K562 (cell line): ENCODE measurements around the gene IRAK2. TPM values are rescaled to one million over a fixed set of nuclear protein-coding genes. Genes with fewer than 3 reads are reported as not detected.

Experiments used
- BHLHE40 ChIP-seq: IDR thresholded peaks from 2 replicates; pipeline ENCODE4 v1.6.1; 2011; ENCODE audit warnings: low read length, improper control_type of control experiment
- ELK1 ChIP-seq: sonication (generic); formaldehyde crosslinking; IDR thresholded peaks from 2 replicates; pipeline ENCODE4 v1.8.1; 2022; ENCODE audit warnings: missing genetic modification reagents
- FOXP4 ChIP-seq: sonication (generic); formaldehyde crosslinking; IDR thresholded peaks from 2 replicates; pipeline ENCODE4 v1.8.0; 2022; ENCODE audit warnings: mild to moderate bottlenecking, missing genetic modification reagents, borderline replicate concordance
- MEF2D ChIP-seq: conservative IDR thresholded peaks from 2 replicates; pipeline ENCODE4 v1.6.1; 2016; ENCODE audit warnings: low read depth, missing genetic modification characterization, missing compliant biosample characterization
- ZNF79 ChIP-seq: fragments of 250-450 bp; sonication (Bioruptor Pico); IDR thresholded peaks from 2 replicates; pipeline ENCODE4 v1.4.0; 2020; ENCODE audit warnings: low read depth, mild to moderate bottlenecking, moderate library complexity
- polyA plus RNA-seq, 8 experiments: library from polyadenylated mRNA; depleted of rRNA in 4 of 8; stranded (reverse) in 5 of 8; unstranded in 3 of 8; fragments of >200 nt; fragmentation: Nextera tagmentation in 2 of 8; fragmentation: Illumina TruSeq in 1 of 8; extraction: Ambion mirVana in 2 of 8; extraction: Trizol in 1 of 8; gene quantifications; 2 replicates each; pipeline versions ENCODE4 v1.2.1 to v1.2.3, GENCODE V29; 2011 to 2014; ENCODE audit warnings: inconsistent platforms in 1 of 8, missing spikeins in 1 of 8
- total RNA-seq, 7 experiments: library from RNA; depleted of rRNA in 6 of 7; stranded (reverse); fragments of >200 nt in 6 of 7; fragmentation: Illumina TruSeq in 2 of 7; extraction: Trizol in 2 of 7; gene quantifications; 2 replicates each; pipeline versions ENCODE4 v1.2.1 to v1.2.3, GENCODE V29; 2011 to 2021; ENCODE audit warnings: low replicate concordance in 1 of 7
- TF ChIP-seq, protein P1 (sequence below): fragments of 450-650 bp; IDR thresholded peaks from 2 replicates; pipeline ENCODE4 v1.6.1; 2016; ENCODE audit warnings: mild to moderate bottlenecking, moderate library complexity
- TF ChIP-seq, protein P2 (sequence below): fragments of 250-450 bp; sonication (Bioruptor Pico); IDR thresholded peaks from 2 replicates; pipeline ENCODE4 v1.8.0; 2022; ENCODE audit warnings: moderate library complexity, mild to moderate bottlenecking, inconsistent platforms
- TF ChIP-seq, protein P3 (sequence below): fragments of 450-650 bp; IDR thresholded peaks from 2 replicates; pipeline ENCODE4 v1.6.1; 2016; ENCODE audit warnings: borderline replicate concordance

Gene IRAK2
- total and polyA plus RNA-seq, 9 of the 15 experiments (the other 6 are each of a cell fraction or from before 2014, with no cell fraction given) = 0.42 to 4.4 (median 2.7) TPM

GRCh38 chr3:10142707-10143560 is 21.8 kb upstream of the IRAK2 start (continued):
- TF ChIP-seq, protein P1, sequence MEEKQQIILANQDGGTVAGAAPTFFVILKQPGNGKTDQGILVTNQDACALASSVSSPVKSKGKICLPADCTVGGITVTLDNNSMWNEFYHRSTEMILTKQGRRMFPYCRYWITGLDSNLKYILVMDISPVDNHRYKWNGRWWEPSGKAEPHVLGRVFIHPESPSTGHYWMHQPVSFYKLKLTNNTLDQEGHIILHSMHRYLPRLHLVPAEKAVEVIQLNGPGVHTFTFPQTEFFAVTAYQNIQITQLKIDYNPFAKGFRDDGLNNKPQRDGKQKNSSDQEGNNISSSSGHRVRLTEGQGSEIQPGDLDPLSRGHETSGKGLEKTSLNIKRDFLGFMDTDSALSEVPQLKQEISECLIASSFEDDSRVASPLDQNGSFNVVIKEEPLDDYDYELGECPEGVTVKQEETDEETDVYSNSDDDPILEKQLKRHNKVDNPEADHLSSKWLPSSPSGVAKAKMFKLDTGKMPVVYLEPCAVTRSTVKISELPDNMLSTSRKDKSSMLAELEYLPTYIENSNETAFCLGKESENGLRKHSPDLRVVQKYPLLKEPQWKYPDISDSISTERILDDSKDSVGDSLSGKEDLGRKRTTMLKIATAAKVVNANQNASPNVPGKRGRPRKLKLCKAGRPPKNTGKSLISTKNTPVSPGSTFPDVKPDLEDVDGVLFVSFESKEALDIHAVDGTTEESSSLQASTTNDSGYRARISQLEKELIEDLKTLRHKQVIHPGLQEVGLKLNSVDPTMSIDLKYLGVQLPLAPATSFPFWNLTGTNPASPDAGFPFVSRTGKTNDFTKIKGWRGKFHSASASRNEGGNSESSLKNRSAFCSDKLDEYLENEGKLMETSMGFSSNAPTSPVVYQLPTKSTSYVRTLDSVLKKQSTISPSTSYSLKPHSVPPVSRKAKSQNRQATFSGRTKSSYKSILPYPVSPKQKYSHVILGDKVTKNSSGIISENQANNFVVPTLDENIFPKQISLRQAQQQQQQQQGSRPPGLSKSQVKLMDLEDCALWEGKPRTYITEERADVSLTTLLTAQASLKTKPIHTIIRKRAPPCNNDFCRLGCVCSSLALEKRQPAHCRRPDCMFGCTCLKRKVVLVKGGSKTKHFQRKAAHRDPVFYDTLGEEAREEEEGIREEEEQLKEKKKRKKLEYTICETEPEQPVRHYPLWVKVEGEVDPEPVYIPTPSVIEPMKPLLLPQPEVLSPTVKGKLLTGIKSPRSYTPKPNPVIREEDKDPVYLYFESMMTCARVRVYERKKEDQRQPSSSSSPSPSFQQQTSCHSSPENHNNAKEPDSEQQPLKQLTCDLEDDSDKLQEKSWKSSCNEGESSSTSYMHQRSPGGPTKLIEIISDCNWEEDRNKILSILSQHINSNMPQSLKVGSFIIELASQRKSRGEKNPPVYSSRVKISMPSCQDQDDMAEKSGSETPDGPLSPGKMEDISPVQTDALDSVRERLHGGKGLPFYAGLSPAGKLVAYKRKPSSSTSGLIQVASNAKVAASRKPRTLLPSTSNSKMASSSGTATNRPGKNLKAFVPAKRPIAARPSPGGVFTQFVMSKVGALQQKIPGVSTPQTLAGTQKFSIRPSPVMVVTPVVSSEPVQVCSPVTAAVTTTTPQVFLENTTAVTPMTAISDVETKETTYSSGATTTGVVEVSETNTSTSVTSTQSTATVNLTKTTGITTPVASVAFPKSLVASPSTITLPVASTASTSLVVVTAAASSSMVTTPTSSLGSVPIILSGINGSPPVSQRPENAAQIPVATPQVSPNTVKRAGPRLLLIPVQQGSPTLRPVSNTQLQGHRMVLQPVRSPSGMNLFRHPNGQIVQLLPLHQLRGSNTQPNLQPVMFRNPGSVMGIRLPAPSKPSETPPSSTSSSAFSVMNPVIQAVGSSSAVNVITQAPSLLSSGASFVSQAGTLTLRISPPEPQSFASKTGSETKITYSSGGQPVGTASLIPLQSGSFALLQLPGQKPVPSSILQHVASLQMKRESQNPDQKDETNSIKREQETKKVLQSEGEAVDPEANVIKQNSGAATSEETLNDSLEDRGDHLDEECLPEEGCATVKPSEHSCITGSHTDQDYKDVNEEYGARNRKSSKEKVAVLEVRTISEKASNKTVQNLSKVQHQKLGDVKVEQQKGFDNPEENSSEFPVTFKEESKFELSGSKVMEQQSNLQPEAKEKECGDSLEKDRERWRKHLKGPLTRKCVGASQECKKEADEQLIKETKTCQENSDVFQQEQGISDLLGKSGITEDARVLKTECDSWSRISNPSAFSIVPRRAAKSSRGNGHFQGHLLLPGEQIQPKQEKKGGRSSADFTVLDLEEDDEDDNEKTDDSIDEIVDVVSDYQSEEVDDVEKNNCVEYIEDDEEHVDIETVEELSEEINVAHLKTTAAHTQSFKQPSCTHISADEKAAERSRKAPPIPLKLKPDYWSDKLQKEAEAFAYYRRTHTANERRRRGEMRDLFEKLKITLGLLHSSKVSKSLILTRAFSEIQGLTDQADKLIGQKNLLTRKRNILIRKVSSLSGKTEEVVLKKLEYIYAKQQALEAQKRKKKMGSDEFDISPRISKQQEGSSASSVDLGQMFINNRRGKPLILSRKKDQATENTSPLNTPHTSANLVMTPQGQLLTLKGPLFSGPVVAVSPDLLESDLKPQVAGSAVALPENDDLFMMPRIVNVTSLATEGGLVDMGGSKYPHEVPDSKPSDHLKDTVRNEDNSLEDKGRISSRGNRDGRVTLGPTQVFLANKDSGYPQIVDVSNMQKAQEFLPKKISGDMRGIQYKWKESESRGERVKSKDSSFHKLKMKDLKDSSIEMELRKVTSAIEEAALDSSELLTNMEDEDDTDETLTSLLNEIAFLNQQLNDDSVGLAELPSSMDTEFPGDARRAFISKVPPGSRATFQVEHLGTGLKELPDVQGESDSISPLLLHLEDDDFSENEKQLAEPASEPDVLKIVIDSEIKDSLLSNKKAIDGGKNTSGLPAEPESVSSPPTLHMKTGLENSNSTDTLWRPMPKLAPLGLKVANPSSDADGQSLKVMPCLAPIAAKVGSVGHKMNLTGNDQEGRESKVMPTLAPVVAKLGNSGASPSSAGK = no peak
- TF ChIP-seq ZNF79 (no peak), MEF2D (tag) (no peak), FOXP4 (CRISPR knock-in tag) (no peak), ELK1 (CRISPR knock-in tag) (no peak), BHLHE40 (no peak)
- TF ChIP-seq, protein P2, sequence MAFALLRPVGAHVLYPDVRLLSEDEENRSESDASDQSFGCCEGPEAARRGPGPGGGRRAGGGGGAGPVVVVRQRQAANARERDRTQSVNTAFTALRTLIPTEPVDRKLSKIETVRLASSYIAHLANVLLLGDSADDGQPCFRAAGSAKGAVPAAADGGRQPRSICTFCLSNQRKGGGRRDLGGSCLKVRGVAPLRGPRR (CRISPR knock-in tag) = no peak
- TF ChIP-seq, protein P3, sequence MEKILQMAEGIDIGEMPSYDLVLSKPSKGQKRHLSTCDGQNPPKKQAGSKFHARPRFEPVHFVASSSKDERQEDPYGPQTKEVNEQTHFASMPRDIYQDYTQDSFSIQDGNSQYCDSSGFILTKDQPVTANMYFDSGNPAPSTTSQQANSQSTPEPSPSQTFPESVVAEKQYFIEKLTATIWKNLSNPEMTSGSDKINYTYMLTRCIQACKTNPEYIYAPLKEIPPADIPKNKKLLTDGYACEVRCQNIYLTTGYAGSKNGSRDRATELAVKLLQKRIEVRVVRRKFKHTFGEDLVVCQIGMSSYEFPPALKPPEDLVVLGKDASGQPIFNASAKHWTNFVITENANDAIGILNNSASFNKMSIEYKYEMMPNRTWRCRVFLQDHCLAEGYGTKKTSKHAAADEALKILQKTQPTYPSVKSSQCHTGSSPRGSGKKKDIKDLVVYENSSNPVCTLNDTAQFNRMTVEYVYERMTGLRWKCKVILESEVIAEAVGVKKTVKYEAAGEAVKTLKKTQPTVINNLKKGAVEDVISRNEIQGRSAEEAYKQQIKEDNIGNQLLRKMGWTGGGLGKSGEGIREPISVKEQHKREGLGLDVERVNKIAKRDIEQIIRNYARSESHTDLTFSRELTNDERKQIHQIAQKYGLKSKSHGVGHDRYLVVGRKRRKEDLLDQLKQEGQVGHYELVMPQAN = no peak; the same call in 1 of the 2 replicates
